ENCODE measurements around the gene C1orf105.

Gene C1orf105

DNA sequence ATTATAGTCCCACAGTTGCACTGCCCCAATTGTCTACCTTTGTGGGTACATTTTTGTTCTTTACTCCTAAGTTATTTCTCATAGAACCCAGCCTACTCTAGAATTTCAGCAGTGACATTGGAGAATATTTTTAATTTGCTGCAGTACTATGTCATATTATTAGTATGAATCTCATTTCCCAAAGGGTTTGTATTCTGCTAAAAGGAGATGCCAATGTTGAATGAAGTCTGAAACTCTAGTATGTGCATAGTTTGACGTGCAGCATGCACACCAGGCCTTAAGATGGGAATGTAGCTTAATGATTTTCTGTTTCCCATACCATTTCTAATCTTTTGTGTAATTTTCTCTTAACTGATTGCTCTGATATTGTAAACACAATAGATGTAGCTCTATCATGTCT is 10.5 kb upstream of the C1orf105 start:
- TF ChIP-seq, protein P1, sequence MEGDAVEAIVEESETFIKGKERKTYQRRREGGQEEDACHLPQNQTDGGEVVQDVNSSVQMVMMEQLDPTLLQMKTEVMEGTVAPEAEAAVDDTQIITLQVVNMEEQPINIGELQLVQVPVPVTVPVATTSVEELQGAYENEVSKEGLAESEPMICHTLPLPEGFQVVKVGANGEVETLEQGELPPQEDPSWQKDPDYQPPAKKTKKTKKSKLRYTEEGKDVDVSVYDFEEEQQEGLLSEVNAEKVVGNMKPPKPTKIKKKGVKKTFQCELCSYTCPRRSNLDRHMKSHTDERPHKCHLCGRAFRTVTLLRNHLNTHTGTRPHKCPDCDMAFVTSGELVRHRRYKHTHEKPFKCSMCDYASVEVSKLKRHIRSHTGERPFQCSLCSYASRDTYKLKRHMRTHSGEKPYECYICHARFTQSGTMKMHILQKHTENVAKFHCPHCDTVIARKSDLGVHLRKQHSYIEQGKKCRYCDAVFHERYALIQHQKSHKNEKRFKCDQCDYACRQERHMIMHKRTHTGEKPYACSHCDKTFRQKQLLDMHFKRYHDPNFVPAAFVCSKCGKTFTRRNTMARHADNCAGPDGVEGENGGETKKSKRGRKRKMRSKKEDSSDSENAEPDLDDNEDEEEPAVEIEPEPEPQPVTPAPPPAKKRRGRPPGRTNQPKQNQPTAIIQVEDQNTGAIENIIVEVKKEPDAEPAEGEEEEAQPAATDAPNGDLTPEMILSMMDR (conservative IDR thresholded peaks at IDR 0.05) = no peak
- H3K27ac ChIP-seq = no peak overlapping the region

DNA sequence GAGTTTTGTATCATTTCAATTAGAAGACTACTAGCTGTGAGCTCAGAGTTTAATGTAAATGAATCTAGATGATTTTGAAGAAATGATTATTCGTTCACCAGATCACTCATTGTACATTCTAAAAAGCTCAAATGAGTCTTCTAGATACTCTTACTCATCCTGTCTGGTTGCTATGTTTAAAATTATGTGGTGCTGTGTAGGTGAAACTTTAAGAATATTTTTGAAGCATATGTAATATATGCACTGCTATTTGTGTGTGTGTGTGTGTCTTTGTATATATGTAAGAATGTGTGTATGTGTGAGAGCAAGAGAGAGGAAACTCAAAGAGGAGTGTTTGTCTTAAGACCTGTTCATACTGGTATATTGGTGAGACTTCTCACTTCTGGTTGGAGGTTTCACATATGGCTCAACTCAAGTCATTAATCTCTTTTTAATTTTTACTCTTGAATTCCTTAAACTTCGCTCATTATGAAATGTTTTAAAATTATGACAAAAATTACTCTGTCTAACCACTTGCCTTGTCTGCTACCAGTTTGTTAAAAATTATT is 8.6 kb upstream of the C1orf105 start:
- TF ChIP-seq, protein P1 (conservative IDR thresholded peaks at IDR 0.05) = no peak
- no peak overlapping the region for H3K27ac ChIP-seq

DNA sequence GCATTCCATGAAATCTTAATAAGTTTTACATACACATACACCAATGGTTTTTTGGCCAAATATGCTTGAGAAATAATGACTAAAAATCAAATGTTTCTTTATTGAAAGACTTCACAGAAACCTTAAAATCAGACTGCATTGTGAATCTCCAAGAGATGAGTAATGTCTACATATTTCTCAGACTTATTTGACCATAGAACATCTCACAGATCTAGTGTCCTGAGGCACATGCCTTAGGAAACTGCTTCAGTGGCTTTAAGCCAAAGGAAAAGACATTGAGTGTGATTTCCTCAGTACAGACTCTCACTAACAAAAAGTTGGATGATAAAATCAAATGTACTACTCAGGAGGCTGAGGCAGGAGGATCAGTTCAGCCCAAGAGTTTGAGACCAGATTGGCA is 6.2 kb upstream of the C1orf105 start:
- TF ChIP-seq, protein P1 (conservative IDR thresholded peaks at IDR 0.05) = no peak
- H3K27ac ChIP-seq = no peak overlapping the region

DNA sequence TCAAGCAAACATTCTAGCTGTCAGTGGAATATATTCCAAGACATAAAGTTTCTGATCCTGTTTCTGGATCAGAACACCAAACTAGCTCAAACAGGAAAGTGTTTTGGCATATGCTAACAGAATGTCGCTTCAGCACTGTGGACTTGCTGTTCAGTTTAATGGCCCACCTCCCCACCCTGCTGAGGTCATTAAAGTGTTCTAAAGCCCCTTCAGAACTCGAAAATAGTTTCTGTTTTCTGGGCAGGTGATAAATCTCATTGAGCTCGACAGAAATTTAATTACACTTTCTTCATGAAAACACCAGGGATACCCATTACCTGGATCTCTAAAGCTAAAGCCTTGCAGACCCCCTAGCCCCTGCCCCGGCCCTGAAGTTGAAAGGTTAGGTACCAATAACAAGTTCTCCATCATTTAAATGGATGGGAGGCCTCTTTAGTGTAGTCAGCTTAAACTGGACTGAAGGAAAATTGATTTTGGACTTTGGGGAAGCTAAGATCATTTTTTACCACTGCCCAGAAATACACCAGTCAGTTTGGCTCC is 3.9 kb upstream of the C1orf105 start:
- no peak overlapping the region for H3K27ac ChIP-seq
- TF ChIP-seq, protein P1 (conservative IDR thresholded peaks at IDR 0.05) = no peak

DNA sequence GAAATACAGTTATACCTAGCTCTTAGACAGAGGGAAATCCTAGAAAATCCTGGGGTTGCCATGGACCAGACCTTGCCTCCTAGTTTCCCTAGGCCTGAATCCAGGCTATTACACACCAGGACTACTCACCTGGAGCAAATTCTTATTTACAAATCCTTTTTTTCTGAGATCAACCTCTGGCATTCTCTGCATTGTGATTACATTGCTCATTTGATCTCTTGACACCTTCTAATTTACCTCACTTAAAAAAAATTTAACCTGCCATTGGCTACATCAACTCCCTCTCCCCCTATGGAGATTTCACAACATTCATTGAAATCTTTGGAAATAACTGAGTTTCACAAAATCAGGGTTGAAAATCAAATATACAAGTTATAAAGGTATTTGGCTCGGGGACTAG is 2.9 kb upstream of the C1orf105 start:
- H3K27ac ChIP-seq = no peak overlapping the region
- TF ChIP-seq, protein P1 (conservative IDR thresholded peaks at IDR 0.05) = no peak

DNA sequence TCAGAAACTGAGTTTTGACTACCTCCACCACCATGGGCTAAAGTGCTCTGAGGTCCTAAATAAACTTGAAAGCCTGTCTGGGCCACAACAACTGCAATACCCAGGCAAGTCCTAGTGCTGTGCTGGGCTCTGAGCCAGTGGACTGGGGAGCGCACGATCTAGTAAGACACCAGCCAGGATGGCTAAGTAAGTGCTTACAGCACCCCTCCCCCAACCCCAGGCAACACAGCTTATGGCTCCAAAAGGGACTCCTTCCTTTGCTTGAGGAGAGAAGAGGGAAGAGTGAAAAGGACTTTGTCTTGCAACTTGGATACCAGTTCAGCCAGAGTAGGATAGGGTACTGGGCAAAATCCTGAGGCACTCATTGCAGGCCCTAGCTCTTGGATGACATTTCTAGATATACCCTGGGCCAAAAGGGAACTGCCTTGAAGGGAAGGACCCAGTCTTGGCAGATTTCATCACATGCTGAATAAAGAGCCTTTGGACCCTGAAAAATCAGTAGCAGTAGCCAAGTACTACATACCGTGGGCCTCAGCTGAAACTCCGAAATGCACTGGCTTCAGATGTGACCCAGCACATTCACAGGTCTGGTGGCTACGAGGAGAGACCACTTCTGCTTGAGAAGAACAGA is 1.6 kb downstream of the C1orf105 start:
- TF ChIP-seq, protein P1 (conservative IDR thresholded peaks at IDR 0.05) = no peak
- no peak overlapping the region for H3K27ac ChIP-seq

DNA sequence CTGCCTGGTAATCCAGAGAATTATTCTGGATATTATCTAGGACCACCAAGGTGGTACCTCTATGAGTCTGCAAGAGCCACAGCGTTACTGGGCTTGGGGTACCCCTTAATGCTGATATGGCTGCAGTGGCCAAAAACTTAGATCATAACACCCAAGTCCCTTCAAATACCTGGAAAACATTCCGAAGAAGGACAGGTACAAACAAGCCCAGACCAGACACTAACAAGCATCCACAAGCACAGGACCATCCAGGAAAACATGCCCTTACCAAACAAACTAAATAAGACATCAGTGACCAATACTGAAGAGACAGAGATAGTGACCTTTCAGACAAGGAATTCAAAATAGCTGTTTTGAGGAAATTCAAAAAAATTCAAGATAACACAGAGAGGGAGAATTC is 2.9 kb downstream of the C1orf105 start:
- no peak overlapping the region for H3K27ac ChIP-seq
- TF ChIP-seq, protein P1 (conservative IDR thresholded peaks at IDR 0.05) = no peak

Measured in VCaP (cell line).